Activated T-helper 2 cell treated with anti-CD3 and anti-CD28 coated beads, Interferon-gamma antibody, Interleukin-2, Interleukin-4, amounts not matched to agents 10 μg/mL and 5 μg/mL and 100 μg/mL, durations not matched to agents 14 hours and 24 hours and 36 hours (primary cell): ENCODE data around the gene GNA14. TPM values are rescaled to one million over a fixed set of nuclear protein-coding genes. Genes with fewer than 3 reads are reported as not detected.
"Not testable (repeated sequence)": the region's sequence is repeated elsewhere in the genome, so short reads cannot be mapped to it uniquely, and the experiment has no call there.

Experiments used
- DNase-seq: peaks from one replicate; pipeline ENCODE4 v3.0.0; 2021; ENCODE audit warnings: low spot score
- H3K27ac Mint-ChIP-seq: one replicate; pipeline ENCODE4 v1.8.0; 2021; ENCODE audit warnings: mixed read lengths
- H3K27me3 Mint-ChIP-seq: one replicate; pipeline ENCODE4 v1.8.0; 2021; ENCODE audit warnings: low read depth, mixed read lengths
- H3K36me3 Mint-ChIP-seq: one replicate; pipeline ENCODE4 v1.8.0; 2021; ENCODE audit warnings: low read depth, mixed read lengths
- H3K4me1 Mint-ChIP-seq: one replicate; pipeline ENCODE4 v1.8.0; 2021; ENCODE audit warnings: low read depth, mixed read lengths
- H3K4me3 Mint-ChIP-seq: one replicate; pipeline ENCODE4 v1.8.0; 2021; ENCODE audit warnings: low read depth, mild to moderate bottlenecking, moderate library complexity, mixed read lengths
- H3K9me3 Mint-ChIP-seq: one replicate; pipeline ENCODE4 v1.8.0; 2021; ENCODE audit warnings: mixed read lengths
- intact Hi-C: fragments of 100-400 bp; cut with micrococcal nuclease; formaldehyde crosslinking; loops from one replicate; pipeline ENCODE4 v1.15.1; 2023
- total RNA-seq: library from RNA; stranded (reverse); gene quantifications from 2 replicates; pipeline ENCODE4 v1.2.3, GENCODE V29; 2022

Gene GNA14
- total RNA-seq, 1 donor from 2014 or later = 0.09 TPM

DNA sequence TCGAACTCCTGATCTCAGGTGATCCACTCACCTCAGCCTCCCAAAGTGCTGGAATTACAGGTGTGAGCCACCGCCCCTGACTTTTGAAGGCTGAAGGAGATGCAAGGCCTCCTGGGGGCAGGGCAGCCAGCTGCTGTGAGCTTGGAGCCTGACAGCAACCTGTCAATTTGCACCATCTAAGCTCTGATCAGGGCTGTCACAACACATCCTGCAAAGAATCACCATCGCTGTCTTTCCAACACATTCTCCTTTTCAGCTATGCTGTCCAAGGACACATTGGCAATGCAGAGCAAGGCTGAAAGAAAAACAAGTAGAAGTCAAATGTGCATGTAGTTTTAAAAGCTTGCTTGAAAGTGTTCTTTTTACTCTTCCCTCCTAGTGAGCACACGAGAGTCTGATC lies 54.6 kb downstream of the GNA14 start:
- peaks cover 5% of the 10 kb centered on the region for H3K4me1 Mint-ChIP-seq
- no peak for DNase-seq
- no peak overlapping the region for H3K4me3 Mint-ChIP-seq
- intact Hi-C loops = no loop called here
- H3K9me3 Mint-ChIP-seq = no peaks in the 10 kb centered on the region
- H3K27ac Mint-ChIP-seq = no peak overlapping the region
- peaks cover 4% of the 10 kb centered on the region for H3K27me3 Mint-ChIP-seq
- no peaks in the 10 kb centered on the region for H3K36me3 Mint-ChIP-seq

DNA sequence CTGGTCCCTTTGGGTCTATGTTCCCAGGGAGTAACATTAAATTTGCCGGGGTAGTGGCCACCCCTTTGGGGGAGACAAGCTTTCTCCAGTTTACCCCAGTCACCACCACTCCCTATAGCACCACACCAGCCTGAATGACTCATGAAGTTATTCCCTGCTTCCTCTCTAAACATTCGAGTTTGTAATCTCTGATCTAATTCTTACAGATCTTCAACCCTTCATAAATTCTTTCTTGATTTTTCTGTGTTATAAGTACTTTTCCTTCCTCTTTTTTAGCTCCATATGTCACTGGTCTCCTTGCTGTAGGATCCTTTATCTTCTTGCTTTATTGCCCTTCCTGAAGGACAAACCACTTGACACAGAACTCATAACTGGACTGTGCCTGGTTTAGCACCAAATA lies 55.6 kb downstream of the GNA14 start:
- DNase-seq = no peak
- Mint-ChIP-seq H3K36me3 (no peaks in the 10 kb centered on the region), H3K4me3 (no peak overlapping the region), H3K27ac (no peak overlapping the region), H3K27me3 (peaks cover 2% of the 10 kb centered on the region), H3K4me1 (peaks cover 11% of the 10 kb centered on the region), H3K9me3 (no peaks in the 10 kb centered on the region)
- intact Hi-C loops = no loop called here

DNA sequence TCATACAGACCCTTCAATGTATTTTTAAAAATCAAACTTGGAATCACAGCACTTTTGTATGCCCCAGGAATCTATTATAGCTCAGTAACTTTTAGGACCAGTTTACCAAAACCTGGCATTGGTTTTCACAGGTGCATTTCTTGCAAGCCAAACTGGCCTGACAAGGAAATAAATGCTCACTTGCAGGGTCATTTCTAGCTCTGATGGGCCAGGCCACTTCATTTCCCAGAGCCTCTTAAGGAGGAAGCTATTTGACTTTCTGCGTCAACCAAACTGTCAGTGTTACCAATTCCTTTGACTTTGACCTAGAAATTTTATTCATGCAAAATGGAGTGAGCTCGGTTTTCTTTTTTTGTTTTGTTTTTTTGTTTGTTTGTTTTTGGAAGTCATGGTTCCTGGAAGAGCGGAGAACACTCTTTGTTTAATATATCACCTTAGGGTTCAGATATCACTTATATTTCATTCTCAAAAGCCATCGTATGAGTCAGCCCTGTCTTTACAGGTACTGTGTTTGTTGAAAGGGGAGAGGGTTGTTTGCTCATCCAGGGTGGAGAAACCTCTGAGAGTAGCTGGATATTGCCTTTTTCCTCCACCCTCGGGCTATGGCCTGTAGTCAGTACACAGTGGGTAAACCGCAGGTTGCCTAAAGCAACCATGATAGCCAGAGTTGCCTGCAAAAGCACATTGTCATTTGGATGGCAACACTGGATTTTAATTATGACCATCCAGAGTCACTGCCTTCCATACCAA lies 58.9 kb downstream of the GNA14 start:
- H3K27me3 Mint-ChIP-seq = no peaks in the 10 kb centered on the region

DNA sequence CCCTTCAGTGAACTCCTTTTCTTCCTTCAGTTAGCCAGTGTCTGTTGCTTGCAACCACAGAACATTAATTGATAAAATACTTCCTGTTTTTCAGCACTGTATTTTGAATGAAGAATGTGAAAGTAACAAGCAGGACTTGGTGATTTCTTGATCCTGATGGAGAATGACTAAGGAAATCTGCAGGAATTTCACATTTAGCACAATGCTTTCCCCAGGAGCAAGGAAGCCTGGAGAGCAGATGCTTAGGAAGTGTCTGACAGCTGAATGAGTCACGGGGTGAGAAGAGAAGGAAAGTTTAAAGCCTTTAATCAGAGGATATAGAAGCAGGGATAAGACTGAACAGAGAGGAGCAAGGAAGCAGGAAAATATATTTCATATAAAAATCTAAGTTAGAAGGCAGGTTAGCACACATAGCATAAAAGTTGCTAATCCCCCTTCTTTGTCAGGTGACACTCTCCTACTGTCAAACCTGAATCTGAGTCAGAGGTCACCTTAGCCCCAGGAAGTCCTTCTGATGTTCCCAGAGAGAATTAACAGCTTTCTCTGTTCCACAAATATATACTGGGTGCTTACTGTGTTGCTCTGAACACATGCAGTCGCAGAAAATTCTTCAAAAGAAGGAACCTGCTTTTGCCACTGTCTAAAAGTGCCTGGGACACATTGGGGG lies 59.7 kb downstream of the GNA14 start:
- H3K4me1 Mint-ChIP-seq = peaks cover 9% of the 10 kb centered on the region
- intact Hi-C loops = no loop called here

More for the DNA sequence above, 58.9 kb downstream of the GNA14 start:
- intact Hi-C loops = no loop called here
- H3K4me1 Mint-ChIP-seq = peaks cover 9% of the 10 kb centered on the region
- H3K27ac Mint-ChIP-seq = no peak overlapping the region
- no peak for DNase-seq
- H3K36me3 Mint-ChIP-seq = no peaks in the 10 kb centered on the region
- no peak overlapping the region for H3K4me3 Mint-ChIP-seq
- no peaks in the 10 kb centered on the region for H3K9me3 Mint-ChIP-seq

DNA sequence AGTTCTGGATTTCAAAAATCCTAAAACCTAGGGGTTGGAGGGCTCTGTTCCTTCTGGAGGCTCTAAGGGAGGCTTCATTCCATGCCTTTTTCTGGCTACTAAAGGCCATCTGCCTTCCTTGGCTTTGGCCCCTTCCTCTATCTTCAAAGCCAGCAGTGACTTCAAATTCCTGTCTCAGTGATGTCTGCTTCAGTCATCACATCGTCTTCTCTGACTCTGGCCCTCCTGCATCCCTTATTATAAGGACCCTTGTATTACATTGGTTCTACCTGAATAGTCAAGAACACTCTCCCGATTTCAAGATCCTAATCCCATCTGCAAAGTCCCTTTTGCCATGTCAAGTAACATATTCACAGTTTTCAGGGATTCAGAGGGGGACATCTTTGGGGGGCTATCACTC lies 60.3 kb downstream of the GNA14 start:
- Mint-ChIP-seq H3K4me3 (no peak overlapping the region), H3K36me3 (no peaks in the 10 kb centered on the region), H3K4me1 (peaks cover 9% of the 10 kb centered on the region), H3K9me3 (no peaks in the 10 kb centered on the region), H3K27ac (no peak overlapping the region), H3K27me3 (no peaks in the 10 kb centered on the region)
- intact Hi-C loops = no loop called here
- no peak for DNase-seq

More for the DNA sequence above, 59.7 kb downstream of the GNA14 start:
- H3K36me3 Mint-ChIP-seq = no peaks in the 10 kb centered on the region
- H3K9me3 Mint-ChIP-seq = no peaks in the 10 kb centered on the region
- no peak for DNase-seq
- no peaks in the 10 kb centered on the region for H3K27me3 Mint-ChIP-seq
- H3K27ac Mint-ChIP-seq = no peak overlapping the region
- H3K4me3 Mint-ChIP-seq = no peak overlapping the region

DNA sequence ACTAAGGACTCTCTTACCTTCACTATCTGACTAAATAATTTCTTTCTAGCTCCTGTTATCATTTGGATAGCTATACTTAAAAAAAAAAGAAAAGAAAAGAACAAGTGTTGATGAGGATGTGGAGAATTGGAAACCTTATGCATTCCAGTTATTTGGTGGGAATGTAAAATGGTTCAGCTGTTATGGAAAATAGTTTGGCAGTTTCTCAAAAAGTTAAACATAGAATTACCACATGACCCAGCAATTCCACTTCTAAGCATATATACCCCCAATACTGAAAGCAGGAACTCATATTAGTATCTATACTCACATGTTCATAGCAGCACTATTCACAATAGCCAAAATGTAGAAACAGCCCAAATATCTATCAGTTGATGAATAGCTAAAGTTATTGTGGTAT lies 61.1 kb downstream of the GNA14 start:
- peaks cover 9% of the 10 kb centered on the region for H3K4me1 Mint-ChIP-seq
- no peak overlapping the region for H3K4me3 Mint-ChIP-seq
- H3K36me3 Mint-ChIP-seq = no peaks in the 10 kb centered on the region
- DNase-seq = no peak
- no peaks in the 10 kb centered on the region for H3K9me3 Mint-ChIP-seq
- no peak overlapping the region for H3K27ac Mint-ChIP-seq
- intact Hi-C loops = no loop called here
- peaks cover 4% of the 10 kb centered on the region for H3K27me3 Mint-ChIP-seq

DNA sequence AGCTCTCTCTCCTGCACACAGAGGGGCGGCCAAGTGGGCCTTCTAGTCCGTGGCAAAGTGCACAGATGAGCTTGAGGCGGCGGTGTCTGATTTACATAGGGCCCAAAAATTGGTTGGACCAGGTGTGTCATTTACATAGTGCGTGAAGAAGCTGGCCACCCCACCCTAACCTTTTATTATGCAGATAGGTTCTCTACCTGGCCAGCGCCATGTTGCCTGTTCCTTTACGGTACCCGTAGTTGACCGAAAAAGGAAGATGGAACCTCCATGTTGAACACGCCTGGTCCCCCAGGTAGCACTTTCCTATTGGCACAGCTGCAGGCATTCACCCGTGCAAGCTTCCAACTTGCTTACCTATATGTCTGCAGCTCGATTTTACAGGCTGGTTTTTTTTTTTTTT lies 61.5 kb downstream of the GNA14 start:
- peaks cover 4% of the 10 kb centered on the region for H3K27me3 Mint-ChIP-seq
- H3K4me1 Mint-ChIP-seq = peaks cover 9% of the 10 kb centered on the region
- intact Hi-C loops = no loop called here
- H3K27ac Mint-ChIP-seq = no peak overlapping the region
- no peak for DNase-seq
- H3K9me3 Mint-ChIP-seq = no peaks in the 10 kb centered on the region
- H3K4me3 Mint-ChIP-seq = no peak overlapping the region
- no peaks in the 10 kb centered on the region for H3K36me3 Mint-ChIP-seq

DNA sequence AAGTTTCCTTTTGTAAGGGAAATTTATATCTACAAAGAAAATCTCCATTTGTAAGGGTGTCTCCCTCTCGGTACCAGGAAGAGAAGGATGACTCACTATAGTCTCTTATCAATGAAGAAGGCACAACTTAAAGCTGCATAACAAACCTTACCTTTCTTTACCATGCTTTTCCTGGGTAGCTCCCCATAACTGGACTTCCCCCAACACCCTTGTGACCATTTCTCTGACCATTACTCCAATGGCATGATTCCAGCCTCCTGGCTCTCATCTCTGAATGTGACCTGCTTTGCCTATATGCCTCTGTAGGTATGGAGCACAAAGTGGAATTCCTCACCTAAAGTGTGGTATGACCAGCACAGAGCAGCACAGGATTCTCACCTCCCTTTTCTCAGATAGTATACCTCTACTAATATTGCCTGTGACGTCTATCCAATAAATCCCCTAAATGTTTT lies 62.8 kb downstream of the GNA14 start:
- no peaks in the 10 kb centered on the region for H3K36me3 Mint-ChIP-seq

DNA sequence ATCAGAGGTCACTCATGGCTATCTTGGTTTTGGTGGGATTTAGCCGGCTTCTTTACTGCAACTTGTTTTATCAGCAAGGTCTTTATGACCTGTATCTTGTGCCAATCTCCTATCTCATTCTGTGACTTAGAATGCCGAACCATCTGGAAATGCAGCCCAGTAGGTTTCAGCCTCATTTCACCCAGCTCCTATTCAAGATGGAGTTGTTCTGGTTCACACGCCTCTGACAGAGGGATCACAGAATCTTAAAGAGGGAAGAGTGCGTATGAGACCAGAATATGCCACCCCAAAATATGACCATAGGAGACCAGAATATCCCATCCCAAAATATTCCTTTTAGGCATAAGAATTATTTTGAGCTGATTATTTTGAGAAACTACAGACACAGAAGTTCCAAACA lies 63.2 kb downstream of the GNA14 start:
- DNase-seq, intact Hi-C loops, H3K27ac Mint-ChIP-seq, H3K27me3 Mint-ChIP-seq, H3K4me3 Mint-ChIP-seq, H3K9me3 Mint-ChIP-seq, H3K4me1 Mint-ChIP-seq, H3K36me3 Mint-ChIP-seq: not testable (repeated sequence)

More for the DNA sequence above, 62.8 kb downstream of the GNA14 start:
- peaks cover 4% of the 10 kb centered on the region for H3K27me3 Mint-ChIP-seq
- no peaks in the 10 kb centered on the region for H3K9me3 Mint-ChIP-seq
- intact Hi-C loops = no loop called here
- H3K4me3 Mint-ChIP-seq = no peak overlapping the region
- no peak overlapping the region for H3K27ac Mint-ChIP-seq
- no peak for DNase-seq
- H3K4me1 Mint-ChIP-seq = peaks cover 9% of the 10 kb centered on the region

DNA sequence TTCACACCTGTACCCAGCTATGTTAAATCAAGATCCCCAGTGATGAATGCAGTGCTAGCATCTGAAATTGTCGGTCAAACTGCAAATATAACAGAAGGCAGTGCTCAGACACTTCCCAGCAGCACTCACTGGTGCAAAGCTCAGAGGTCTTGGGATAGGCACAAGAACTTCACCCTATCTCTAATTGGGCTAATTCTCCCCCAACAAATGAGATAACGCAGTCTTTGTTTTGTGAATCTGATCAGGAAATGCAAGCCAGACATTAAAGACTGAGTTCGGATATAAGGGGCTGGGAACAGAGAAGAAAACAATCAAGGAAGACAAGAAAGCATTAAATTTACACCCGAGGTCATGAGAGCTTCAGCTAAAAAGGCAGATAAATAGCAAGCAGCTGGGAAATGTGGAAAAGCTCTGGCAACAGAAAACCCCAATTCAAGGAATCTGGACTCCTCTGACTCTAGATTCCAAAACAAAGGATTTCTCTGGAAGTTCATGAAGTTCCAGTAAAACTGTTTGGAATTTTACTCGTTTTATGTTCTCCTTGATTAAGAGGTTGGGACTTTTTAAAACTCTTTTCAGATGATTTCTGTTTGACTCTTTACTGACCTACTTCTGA lies 65.1 kb downstream of the GNA14 start:
- Mint-ChIP-seq H3K9me3 (no peaks in the 10 kb centered on the region), H3K27me3 (peaks cover 4% of the 10 kb centered on the region), H3K27ac (no peak overlapping the region), H3K4me3 (no peak overlapping the region), H3K36me3 (no peaks in the 10 kb centered on the region), H3K4me1 (peaks cover 5% of the 10 kb centered on the region)
- intact Hi-C loops = no loop called here
- no peak for DNase-seq

DNA sequence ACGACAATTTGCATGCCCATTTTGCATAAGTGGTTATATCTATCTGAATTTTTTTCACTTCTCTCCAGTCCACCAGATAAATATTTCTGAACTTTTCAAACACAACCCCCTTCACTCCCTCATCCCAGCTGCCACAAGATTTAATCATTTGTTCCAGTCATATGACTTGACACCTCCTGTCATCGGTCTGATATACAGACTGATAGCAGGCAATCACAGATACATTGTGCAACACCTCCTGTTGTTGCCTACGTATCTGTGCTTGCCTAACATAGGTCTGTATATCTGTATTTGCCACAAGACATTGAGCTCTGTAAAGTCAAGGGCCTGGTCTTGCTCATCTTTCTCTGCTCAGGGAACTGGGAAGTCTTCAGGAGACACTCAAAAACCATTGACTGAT lies 65.6 kb downstream of the GNA14 start:
- H3K27me3 Mint-ChIP-seq = peaks cover 4% of the 10 kb centered on the region
- DNase-seq = no peak
- H3K36me3 Mint-ChIP-seq = no peaks in the 10 kb centered on the region
- H3K4me1 Mint-ChIP-seq = peaks cover 3% of the 10 kb centered on the region
- intact Hi-C loops = no loop called here
- H3K9me3 Mint-ChIP-seq = no peaks in the 10 kb centered on the region
- H3K4me3 Mint-ChIP-seq = no peak overlapping the region
- no peak overlapping the region for H3K27ac Mint-ChIP-seq

DNA sequence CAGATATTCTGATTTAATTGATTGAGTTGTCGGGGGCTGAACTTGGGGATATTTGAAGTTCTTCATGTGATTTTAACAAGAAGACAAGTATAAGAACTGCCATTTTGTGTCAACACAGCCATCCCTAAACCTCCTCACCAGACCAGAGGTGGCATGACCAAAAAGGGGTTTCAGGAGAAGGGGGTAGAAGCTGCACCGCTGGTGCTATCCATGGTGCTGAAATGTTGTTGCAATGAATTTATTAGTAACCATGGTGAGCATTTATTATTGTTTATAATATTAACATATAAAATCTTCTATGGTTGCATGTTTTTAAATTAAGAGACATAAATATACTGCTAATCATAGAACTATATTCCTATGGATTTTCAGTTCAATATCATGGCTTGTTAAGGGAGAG lies 72.3 kb downstream of the GNA14 start:
- Mint-ChIP-seq H3K36me3 (no peaks in the 10 kb centered on the region), H3K4me3 (no peak overlapping the region), H3K27ac (no peak overlapping the region), H3K4me1 (no peaks in the 10 kb centered on the region), H3K9me3 (no peaks in the 10 kb centered on the region), H3K27me3 (no peaks in the 10 kb centered on the region)
- no peak for DNase-seq
- intact Hi-C loops = no loop called here

DNA sequence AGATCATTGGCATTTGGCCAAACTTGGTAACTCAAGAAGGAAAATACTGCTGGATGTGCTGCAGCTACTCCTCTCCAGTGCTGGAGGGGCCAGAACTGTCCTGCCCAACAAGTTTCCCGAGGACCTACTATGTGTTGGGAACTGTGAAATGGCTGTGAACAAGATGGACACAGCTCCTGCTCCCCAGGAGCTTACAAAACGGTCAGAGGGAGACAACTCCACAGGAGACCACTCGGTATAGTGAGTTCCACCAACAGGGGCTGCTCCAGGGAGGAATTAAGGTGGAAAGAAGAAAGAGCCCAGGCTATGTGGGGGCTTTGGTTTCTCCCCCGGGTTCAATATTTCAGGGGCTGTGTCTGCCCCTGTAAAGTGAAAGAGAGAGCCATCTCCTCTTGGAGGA lies 78.8 kb downstream of the GNA14 start:
- intact Hi-C loops = no loop called here
- H3K36me3 Mint-ChIP-seq = no peaks in the 10 kb centered on the region
- H3K27me3 Mint-ChIP-seq = peaks cover 5% of the 10 kb centered on the region
- no peaks in the 10 kb centered on the region for H3K4me1 Mint-ChIP-seq
- no peaks in the 10 kb centered on the region for H3K9me3 Mint-ChIP-seq
- no peak for DNase-seq
- no peak overlapping the region for H3K27ac Mint-ChIP-seq
- no peak overlapping the region for H3K4me3 Mint-ChIP-seq
